HL-60 (cell line): ENCODE data around the gene PTGR3.
"Not testable (repeated sequence)": the region's sequence is repeated elsewhere in the genome, so short reads cannot be mapped to it uniquely, and the experiment has no call there.

Experiments
- DNase-seq, 2 experiments: peaks; one replicate each; pipeline ENCODE4 v3.0.0-alpha.2; 2010 to 2020; ENCODE audit warnings: low read depth in 1 of 2, low spot score in 1 of 2
- H3K27ac ChIP-seq: fragments of 250-450 bp; sonication (Bioruptor Pico); replicated peaks from 2 replicates; pipeline ENCODE4 v1.5.1; 2020; ENCODE audit warnings: mild to moderate bottlenecking, moderate library complexity
- H3K27me3 ChIP-seq: fragments of 250-450 bp; sonication (Bioruptor Pico); 2 replicates; pipeline ENCODE4 v1.5.1; 2021; ENCODE audit warnings: mild to moderate bottlenecking, moderate library complexity; ENCODE audit not compliant: insufficient read depth, poor library complexity, severe bottlenecking
- H3K4me3 ChIP-seq: replicated peaks from 2 replicates; pipeline ENCODE4 v1.5.1; 2011; ENCODE audit warnings: mild to moderate bottlenecking, control low read depth, low read length; ENCODE audit not compliant: insufficient read depth
- GABPA ChIP-seq: IDR thresholded peaks from 2 replicates; pipeline ENCODE4 v1.6.1; 2012; ENCODE audit warnings: low read depth
- POLR2AphosphoS5 ChIP-seq: IDR thresholded peaks from 2 replicates; pipeline ENCODE4 v1.6.1; 2012; ENCODE audit warnings: low read depth
- SPI1 ChIP-seq: IDR thresholded peaks from 2 replicates; pipeline ENCODE4 v1.6.1; 2012; ENCODE audit warnings: low read depth, mild to moderate bottlenecking, borderline replicate concordance
- TF ChIP-seq, protein P1 (sequence below): IDR thresholded peaks from 2 replicates; pipeline ENCODE4 v1.6.1; 2012; ENCODE audit warnings: low read depth; ENCODE audit not compliant: insufficient replicate concordance
- TF ChIP-seq, protein P2 (sequence below): IDR thresholded peaks from one replicate; pipeline ENCODE4 v1.5.1; 2011; ENCODE audit warnings: low read length, control low read depth, inconsistent platforms; ENCODE audit not compliant: insufficient read depth

PTGR3 gene

DNA sequence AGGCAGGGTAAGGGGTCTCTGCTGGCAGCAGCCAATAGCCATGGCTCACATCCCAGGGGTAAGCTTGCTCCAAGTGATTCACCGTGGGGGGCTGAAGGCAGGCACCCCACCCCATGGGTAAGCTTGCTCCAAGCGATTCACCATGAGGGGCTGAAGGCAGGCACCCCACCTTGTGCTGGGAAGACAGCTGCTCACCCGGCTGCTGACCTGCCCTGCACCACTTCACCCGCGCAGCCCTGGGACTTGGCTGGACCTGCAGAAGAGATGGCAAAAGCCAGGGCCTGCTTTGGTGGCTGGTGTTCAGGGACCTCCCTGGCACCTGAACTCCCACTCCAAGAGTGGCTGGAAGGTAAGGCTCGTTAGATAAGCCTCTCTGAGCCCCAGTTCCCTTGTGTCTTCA lies 19.2 kb downstream of the PTGR3 start:
- no peak overlapping the region for H3K4me3 ChIP-seq
- no peak overlapping the region for H3K27ac ChIP-seq
- H3K27me3 ChIP-seq = no peaks in the 10 kb centered on the region
- DNase-seq = no peak
- no peak for TF ChIP-seq SPI1
- TF ChIP-seq GABPA = no peak
- TF ChIP-seq POLR2AphosphoS5 = no peak
- TF ChIP-seq, protein P1, sequence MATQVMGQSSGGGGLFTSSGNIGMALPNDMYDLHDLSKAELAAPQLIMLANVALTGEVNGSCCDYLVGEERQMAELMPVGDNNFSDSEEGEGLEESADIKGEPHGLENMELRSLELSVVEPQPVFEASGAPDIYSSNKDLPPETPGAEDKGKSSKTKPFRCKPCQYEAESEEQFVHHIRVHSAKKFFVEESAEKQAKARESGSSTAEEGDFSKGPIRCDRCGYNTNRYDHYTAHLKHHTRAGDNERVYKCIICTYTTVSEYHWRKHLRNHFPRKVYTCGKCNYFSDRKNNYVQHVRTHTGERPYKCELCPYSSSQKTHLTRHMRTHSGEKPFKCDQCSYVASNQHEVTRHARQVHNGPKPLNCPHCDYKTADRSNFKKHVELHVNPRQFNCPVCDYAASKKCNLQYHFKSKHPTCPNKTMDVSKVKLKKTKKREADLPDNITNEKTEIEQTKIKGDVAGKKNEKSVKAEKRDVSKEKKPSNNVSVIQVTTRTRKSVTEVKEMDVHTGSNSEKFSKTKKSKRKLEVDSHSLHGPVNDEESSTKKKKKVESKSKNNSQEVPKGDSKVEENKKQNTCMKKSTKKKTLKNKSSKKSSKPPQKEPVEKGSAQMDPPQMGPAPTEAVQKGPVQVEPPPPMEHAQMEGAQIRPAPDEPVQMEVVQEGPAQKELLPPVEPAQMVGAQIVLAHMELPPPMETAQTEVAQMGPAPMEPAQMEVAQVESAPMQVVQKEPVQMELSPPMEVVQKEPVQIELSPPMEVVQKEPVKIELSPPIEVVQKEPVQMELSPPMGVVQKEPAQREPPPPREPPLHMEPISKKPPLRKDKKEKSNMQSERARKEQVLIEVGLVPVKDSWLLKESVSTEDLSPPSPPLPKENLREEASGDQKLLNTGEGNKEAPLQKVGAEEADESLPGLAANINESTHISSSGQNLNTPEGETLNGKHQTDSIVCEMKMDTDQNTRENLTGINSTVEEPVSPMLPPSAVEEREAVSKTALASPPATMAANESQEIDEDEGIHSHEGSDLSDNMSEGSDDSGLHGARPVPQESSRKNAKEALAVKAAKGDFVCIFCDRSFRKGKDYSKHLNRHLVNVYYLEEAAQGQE = no peak
- TF ChIP-seq, protein P2, sequence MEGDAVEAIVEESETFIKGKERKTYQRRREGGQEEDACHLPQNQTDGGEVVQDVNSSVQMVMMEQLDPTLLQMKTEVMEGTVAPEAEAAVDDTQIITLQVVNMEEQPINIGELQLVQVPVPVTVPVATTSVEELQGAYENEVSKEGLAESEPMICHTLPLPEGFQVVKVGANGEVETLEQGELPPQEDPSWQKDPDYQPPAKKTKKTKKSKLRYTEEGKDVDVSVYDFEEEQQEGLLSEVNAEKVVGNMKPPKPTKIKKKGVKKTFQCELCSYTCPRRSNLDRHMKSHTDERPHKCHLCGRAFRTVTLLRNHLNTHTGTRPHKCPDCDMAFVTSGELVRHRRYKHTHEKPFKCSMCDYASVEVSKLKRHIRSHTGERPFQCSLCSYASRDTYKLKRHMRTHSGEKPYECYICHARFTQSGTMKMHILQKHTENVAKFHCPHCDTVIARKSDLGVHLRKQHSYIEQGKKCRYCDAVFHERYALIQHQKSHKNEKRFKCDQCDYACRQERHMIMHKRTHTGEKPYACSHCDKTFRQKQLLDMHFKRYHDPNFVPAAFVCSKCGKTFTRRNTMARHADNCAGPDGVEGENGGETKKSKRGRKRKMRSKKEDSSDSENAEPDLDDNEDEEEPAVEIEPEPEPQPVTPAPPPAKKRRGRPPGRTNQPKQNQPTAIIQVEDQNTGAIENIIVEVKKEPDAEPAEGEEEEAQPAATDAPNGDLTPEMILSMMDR = no peak

- not testable (repeated sequence) for DNase-seq
Observed at GRCh38 chr18:75187702-75188101, 21.2 kb downstream of the PTGR3 start.

DNA sequence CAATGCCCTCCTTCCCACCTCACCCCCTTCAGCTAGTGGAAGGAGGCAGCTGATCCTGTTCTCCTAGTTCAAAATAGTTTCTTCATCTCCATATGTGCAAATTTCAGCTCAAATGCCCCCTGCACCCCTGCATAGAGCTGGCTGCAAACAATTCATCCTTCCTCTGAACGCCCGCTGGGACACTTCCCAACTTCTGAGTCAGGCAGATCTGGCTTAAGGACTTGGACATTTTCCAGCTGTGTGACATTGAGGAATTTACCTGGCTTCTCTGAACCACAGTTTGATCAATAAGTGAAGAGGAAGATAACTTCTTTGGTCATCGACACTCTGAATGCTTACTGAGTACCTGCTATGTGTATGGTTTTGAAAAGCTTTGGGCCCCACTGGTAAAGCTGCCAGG lies 23.5 kb downstream of the PTGR3 start:
- TF ChIP-seq, protein P2 = no peak
- no peak for TF ChIP-seq GABPA
- TF ChIP-seq SPI1 = no peak
- TF ChIP-seq POLR2AphosphoS5 = no peak
- TF ChIP-seq, protein P1 = no peak
- Histone ChIP-seq H3K27ac (no peak overlapping the region), H3K4me3 (no peak overlapping the region), H3K27me3 (no peaks in the 10 kb centered on the region)
- no peak for DNase-seq

More at GRCh38 chr18:75187702-75188101, 21.2 kb downstream of the PTGR3 start:
- not testable (repeated sequence) for H3K27ac ChIP-seq, H3K27me3 ChIP-seq, H3K4me3 ChIP-seq

GRCh38 chr18:75183973-75184493 lies 24.9 kb downstream of the PTGR3 start:
- Histone ChIP-seq H3K27ac (no peak overlapping the region), H3K4me3 (no peak overlapping the region), H3K27me3 (no peaks in the 10 kb centered on the region)
- DNase-seq = no peak
- TF ChIP-seq GABPA = no peak
- TF ChIP-seq, protein P2 = no peak
- no peak for TF ChIP-seq POLR2AphosphoS5
- TF ChIP-seq SPI1 = no peak
